HG03159 (cell line): Measurements from ENCODE around the gene FUZ.

Source experiments
- ATAC-seq: cut with Tn5 transposase; IDR thresholded peaks from one replicate; pipeline ENCODE4 v1.9.1; 2021; ENCODE audit warnings: mild to moderate bottlenecking, moderate library complexity; ENCODE audit not compliant: unreplicated experiment

FUZ gene

DNA sequence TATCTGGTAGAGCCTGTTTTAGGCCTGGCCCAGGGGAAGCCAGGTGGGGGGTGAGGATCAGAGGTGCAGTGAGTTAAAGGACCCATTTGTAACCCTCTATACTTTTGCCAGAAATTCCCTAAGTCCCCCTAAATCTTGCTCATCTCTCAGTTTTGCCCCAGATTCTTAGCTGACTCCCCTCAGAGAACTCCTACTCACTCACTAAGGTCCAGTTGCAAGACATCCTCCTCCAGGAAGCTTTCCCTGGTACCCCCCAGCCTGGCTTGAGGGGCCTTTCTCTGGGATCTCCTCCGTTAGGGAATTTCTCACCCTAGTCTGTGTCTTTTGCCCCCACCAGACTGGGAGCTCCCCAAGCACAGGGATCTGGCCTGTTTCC, 51.9 kb downstream of the FUZ start:
- no peak for ATAC-seq

DNA sequence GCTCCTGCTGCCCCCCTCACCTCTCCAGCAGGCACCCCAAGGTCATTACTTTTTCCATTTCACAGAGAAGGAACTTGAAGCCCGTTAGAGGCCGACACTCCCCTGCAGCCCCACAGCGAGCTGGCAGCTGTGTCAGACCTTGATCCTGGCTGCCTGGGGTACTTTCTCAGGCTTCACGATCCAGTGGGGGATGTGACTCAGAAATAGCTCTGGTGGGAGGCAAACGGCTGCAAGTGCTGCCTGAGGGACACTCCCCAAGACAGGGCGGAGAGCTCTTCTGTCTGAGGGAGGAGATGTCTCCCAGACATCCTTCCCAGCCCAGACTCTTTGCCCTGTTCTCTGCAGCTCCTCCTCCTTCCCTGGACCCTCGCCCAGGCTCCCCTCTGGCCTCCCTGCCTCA, 54.8 kb downstream of the FUZ start:
- ATAC-seq, result no peak
